Measurements from ENCODE around the gene RGPD4. TPM values are rescaled to one million over a fixed set of nuclear protein-coding genes. Genes with fewer than 3 reads are reported as not detected.
A peak's percentile ranks its signal among the peaks of the same experiment; 100 is the strongest.

Gene RGPD4
- total and polyA plus RNA-seq, 4 donors, result 0.15 TPM; not detected in 3

GRCh38 chr2:107801498-107801897 is 25.2 kb upstream of the RGPD4 start:
- DNase-seq (no peak), ATAC-seq (ENCODE audit: insufficient read depth, low FRiP score) (no peak)
- peaks cover 0 to 1% (median 0%) of the 10 kb centered on the region in 4 donors for H3K9me3 ChIP-seq (ENCODE audit: control insufficient read depth in 4 of 4, insufficient read depth in 3 of 4, low read length in 3 of 4)
- 50 to 52% methylated on average over 2 of the region's 2 CpGs for WGBS, 2 donors
- no peak overlapping the region for H3K27ac ChIP-seq (ENCODE audit: low read depth in 1 of 2, low read length in 1 of 2)
- H3K9ac ChIP-seq (ENCODE audit: insufficient read depth in 1 of 2, low read length in 2 of 2), result no peak overlapping the region
- H3K27me3 ChIP-seq (ENCODE audit: control insufficient read depth in 3 of 3, insufficient read depth in 3 of 3, low read length in 2 of 3), result no peaks in the 10 kb centered on the region
- no peaks in the 10 kb centered on the region for H3K36me3 ChIP-seq (ENCODE audit: control insufficient read depth in 4 of 4, insufficient read depth in 4 of 4, low read length in 4 of 4)
- H3K4me3 ChIP-seq, result no peak overlapping the region
- H3K4me1 ChIP-seq (ENCODE audit: control insufficient read depth in 5 of 5, insufficient read depth in 5 of 5, low read length in 5 of 5), result no peaks in the 10 kb centered on the region
- no peak for TF ChIP-seq CTCF (IDR thresholded peaks at IDR 0.05; ENCODE audit: control extremely low read depth, extremely low read depth)

DNA sequence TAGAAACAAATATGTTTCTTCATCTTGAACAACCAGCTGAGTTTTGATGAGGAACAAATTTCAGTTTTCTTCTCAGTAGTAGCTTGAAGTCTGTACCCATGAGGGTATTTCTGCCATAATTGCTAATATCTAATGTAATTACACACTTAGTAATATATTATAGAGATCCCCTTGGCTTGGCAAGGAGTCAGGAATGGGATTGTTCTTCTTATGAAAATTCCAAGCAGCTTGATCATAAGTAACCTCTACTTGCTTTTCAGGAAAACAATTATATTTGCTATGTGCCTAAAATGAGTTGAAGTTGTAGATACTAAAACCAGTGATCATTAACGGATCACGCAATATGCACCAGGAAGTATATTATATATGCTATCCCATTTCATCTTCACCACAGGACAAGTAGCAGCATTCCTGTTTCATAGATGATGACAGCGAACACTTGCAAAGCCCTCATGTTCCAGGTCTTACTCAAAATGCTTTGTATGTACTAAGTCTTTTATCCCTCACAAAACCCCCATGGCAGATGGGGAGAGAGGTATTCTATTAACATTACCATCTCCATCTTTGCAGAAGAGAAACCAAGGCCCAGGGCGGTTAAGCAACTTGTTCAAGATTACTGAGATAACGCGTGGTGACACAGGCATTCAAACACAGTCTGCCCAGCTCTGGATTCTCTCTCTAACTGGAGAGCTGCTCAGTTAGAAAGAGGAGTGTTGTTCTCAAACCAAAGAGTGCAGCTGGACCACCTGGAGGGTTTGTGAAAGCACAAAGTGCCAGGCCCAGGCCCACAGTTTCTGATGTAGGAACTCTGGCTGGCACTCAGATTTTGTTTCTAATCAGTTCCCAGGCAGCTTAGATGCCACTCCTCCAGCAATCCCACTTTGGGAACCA is 21.8 kb upstream of the RGPD4 start:
- Histone ChIP-seq H3K27me3 (ENCODE audit: control insufficient read depth in 3 of 3, insufficient read depth in 3 of 3, low read length in 2 of 3) (no peaks in the 10 kb centered on the region), H3K9me3 (ENCODE audit: control insufficient read depth in 4 of 4, insufficient read depth in 3 of 4, low read length in 3 of 4) (peaks cover 0 to 3% (median 0%) of the 10 kb centered on the region in 4 donors)
- TF ChIP-seq CTCF (IDR thresholded peaks at IDR 0.05; ENCODE audit: control extremely low read depth, extremely low read depth), result no peak

DNA sequence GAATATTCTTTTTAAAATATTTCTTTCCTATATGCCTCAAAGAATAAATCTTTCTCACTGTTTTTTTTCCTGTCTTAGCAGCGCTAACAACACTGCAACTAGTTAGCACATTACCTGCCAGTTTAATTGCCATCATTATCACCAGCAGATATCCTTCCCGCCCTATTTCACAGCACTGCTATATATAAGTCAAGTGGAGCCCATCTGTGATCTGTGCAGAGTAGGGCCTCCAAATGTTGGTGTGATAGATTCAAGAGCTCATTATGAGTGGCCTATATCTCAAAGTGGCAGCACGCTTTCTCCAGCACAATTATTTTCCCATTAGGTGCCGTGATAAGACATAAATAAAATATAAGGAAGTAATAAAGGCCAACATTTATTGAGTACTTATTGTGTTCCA is 19.8 kb upstream of the RGPD4 start:
- no peak for TF ChIP-seq CTCF (IDR thresholded peaks at IDR 0.05; ENCODE audit: control extremely low read depth, extremely low read depth)
- peaks cover 0 to 6% (median 0%) of the 10 kb centered on the region in 5 donors for H3K4me1 ChIP-seq (ENCODE audit: control insufficient read depth in 5 of 5, insufficient read depth in 5 of 5, low read length in 5 of 5)
- 81 to 82% methylated on average over 4 of the region's 4 CpGs for WGBS, 2 donors
- H3K27ac ChIP-seq (ENCODE audit: low read depth in 1 of 2, low read length in 1 of 2), result no peak overlapping the region
- DNase-seq, result no peak
- no peak overlapping the region for H3K9ac ChIP-seq (ENCODE audit: insufficient read depth in 1 of 2, low read length in 2 of 2)
- peaks cover 0 to 3% (median 0%) of the 10 kb centered on the region in 4 donors for H3K9me3 ChIP-seq (ENCODE audit: control insufficient read depth in 4 of 4, insufficient read depth in 3 of 4, low read length in 3 of 4)
- no peaks in the 10 kb centered on the region for H3K27me3 ChIP-seq (ENCODE audit: control insufficient read depth in 3 of 3, insufficient read depth in 3 of 3, low read length in 2 of 3)
- H3K36me3 ChIP-seq (ENCODE audit: control insufficient read depth in 4 of 4, insufficient read depth in 4 of 4, low read length in 4 of 4), result no peaks in the 10 kb centered on the region
- no peak for ATAC-seq (ENCODE audit: insufficient read depth, low FRiP score)
- no peak overlapping the region for H3K4me3 ChIP-seq

More for the DNA sequence above, 21.8 kb upstream of the RGPD4 start:
- Histone ChIP-seq H3K36me3 (ENCODE audit: control insufficient read depth in 4 of 4, insufficient read depth in 4 of 4, low read length in 4 of 4) (no peaks in the 10 kb centered on the region), H3K9ac (ENCODE audit: insufficient read depth in 1 of 2, low read length in 2 of 2) (no peak overlapping the region), H3K4me3 (no peak overlapping the region), H3K27ac (ENCODE audit: low read depth in 1 of 2, low read length in 1 of 2) (no peak overlapping the region), H3K4me1 (ENCODE audit: control insufficient read depth in 5 of 5, insufficient read depth in 5 of 5, low read length in 5 of 5) (peaks cover 0 to 4% (median 0%) of the 10 kb centered on the region in 5 donors)
- DNase-seq (peak in 1 of 3 donors; percentile 50), ATAC-seq (ENCODE audit: insufficient read depth, low FRiP score) (no peak)
- 87 to 91% methylated on average over 6 of the region's 6 CpGs for WGBS, 2 donors

Measured in lung (tissue), 12 donors.